HCT116 (cell line): ENCODE data around the gene CREBZF. TPM values are rescaled to one million over a fixed set of nuclear protein-coding genes. Genes with fewer than 3 reads are reported as not detected.

Experiments used
- CBX3 ChIP-seq: IDR thresholded peaks from 2 replicates; pipeline ENCODE4 v1.6.1; 2012; ENCODE audit warnings: low read depth
- CEBPB ChIP-seq: IDR thresholded peaks from 2 replicates; pipeline ENCODE4 v1.6.1; 2012; ENCODE audit warnings: low read depth
- EGR1 ChIP-seq: IDR thresholded peaks from 2 replicates; pipeline ENCODE4 v1.6.1; 2012; ENCODE audit warnings: low read depth
- ELF1 ChIP-seq: IDR thresholded peaks from 2 replicates; pipeline ENCODE4 v1.6.1; 2012; ENCODE audit warnings: low read depth, borderline replicate concordance
- EZH2phosphoT487 ChIP-seq: fragments of 200-600 bp; IDR thresholded peaks from 2 replicates; pipeline ENCODE4 v1.6.1; 2018; ENCODE audit warnings: antibody characterized with exemption, borderline replicate concordance
- FOSL1 ChIP-seq: IDR thresholded peaks from 2 replicates; pipeline ENCODE4 v1.6.1; 2012; ENCODE audit warnings: low read depth
- POLR2AphosphoS5 ChIP-seq: IDR thresholded peaks from 2 replicates; pipeline ENCODE4 v1.6.1; 2011; ENCODE audit warnings: mild to moderate bottlenecking, low read depth, low read length, moderate library complexity
- RAD21 ChIP-seq: IDR thresholded peaks from 2 replicates; pipeline ENCODE4 v1.6.1; 2012; ENCODE audit warnings: low read depth, mild to moderate bottlenecking
- SIN3A ChIP-seq: IDR thresholded peaks from 2 replicates; pipeline ENCODE4 v1.6.1; 2012; ENCODE audit warnings: low read depth
- SP1 ChIP-seq: IDR thresholded peaks from 2 replicates; pipeline ENCODE4 v1.6.1; 2012; ENCODE audit warnings: low read depth
- SRF ChIP-seq: IDR thresholded peaks from 2 replicates; pipeline ENCODE4 v1.6.1; 2012; ENCODE audit warnings: low read depth
- TCF7L2 ChIP-seq: IDR thresholded peaks from 2 replicates; pipeline ENCODE4 v1.7.0; 2011; ENCODE audit warnings: borderline replicate concordance, inconsistent platforms; ENCODE audit not compliant: insufficient read depth, insufficient read length; ENCODE audit errors: extremely low read depth
- ZFX ChIP-seq: fragments of 450-650 bp; IDR thresholded peaks from 2 replicates; pipeline ENCODE4 v1.6.1; 2017
- total RNA-seq: library from RNA; stranded (reverse); gene quantifications from one replicate; pipeline ENCODE4 v1.2.1, GENCODE V29; 2021; ENCODE audit not compliant: unreplicated experiment
- TF ChIP-seq, protein P1 (sequence below): IDR thresholded peaks from 2 replicates; pipeline ENCODE4 v1.6.1; 2011; ENCODE audit warnings: mild to moderate bottlenecking, low read length, moderate library complexity; ENCODE audit not compliant: insufficient replicate concordance; ENCODE audit errors: extremely low read depth

CREBZF gene
- total RNA-seq, 1 experiment from 2014 or later, result 40.2 TPM

DNA sequence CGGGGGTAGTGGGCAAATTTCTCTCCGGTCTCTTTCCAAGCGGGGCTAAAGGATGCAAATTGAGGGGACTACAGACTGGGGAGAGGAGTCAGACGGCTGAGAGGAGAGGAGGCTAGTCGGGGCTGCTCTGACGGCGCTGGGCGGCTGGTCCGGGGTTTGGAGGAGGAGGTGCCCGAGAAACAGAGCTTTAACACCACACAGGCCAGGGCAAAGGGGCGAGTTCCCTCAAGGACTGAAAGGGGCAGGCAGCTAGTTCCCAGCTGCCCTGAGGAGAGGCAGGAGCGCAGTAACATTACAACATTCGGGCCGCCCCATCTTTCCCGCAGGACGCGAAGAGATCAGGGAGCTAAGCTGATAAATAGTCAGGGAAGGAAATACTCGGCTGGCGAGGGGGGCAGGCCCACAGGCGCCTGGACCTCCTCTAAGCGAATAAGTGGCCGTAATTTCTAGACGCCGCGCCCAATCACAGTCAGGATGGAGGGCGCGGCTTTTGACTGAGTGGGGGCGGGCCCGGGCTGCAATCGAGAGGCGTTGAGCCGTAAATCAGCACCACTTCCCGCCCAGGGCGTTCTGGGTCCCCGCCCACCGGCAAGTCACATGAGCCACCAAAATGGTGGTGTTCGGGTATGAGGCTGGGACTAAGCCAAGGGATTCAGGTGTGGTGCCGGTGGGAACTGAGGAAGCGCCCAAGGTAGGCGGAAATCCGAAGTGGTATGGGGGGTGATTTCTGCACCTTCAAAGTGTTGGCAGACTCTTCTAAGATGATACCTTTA, 36.7 kb downstream of the CREBZF start, which contains the start of gene TMEM126B (continued):
- no peak for TF ChIP-seq SRF
- TF ChIP-seq SIN3A, result peak; percentile 76
- peak; percentile 82 for TF ChIP-seq SP1
- TF ChIP-seq CEBPB, result no peak
- no peak; the same call in 1 of the 2 replicates for TF ChIP-seq FOSL1
- no peak for TF ChIP-seq EZH2phosphoT487
- TF ChIP-seq POLR2AphosphoS5, result peak; percentile 96
- TF ChIP-seq EGR1, result peak; percentile 84
- no peak; the same call in 1 of the 2 replicates for TF ChIP-seq ELF1
- TF ChIP-seq, protein P1, sequence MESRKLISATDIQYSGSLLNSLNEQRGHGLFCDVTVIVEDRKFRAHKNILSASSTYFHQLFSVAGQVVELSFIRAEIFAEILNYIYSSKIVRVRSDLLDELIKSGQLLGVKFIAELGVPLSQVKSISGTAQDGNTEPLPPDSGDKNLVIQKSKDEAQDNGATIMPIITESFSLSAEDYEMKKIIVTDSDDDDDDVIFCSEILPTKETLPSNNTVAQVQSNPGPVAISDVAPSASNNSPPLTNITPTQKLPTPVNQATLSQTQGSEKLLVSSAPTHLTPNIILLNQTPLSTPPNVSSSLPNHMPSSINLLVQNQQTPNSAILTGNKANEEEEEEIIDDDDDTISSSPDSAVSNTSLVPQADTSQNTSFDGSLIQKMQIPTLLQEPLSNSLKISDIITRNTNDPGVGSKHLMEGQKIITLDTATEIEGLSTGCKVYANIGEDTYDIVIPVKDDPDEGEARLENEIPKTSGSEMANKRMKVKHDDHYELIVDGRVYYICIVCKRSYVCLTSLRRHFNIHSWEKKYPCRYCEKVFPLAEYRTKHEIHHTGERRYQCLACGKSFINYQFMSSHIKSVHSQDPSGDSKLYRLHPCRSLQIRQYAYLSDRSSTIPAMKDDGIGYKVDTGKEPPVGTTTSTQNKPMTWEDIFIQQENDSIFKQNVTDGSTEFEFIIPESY, result no peak
- TF ChIP-seq CBX3, result peak; percentile 54; the same call in 1 of the 2 replicates
- no peak for TF ChIP-seq TCF7L2
- TF ChIP-seq RAD21, result no peak
- no peak for TF ChIP-seq ZFX
